Cardiac muscle cell (in vitro differentiated cells and primary cell): ENCODE results near the gene PGLYRP3. TPM values are rescaled to one million over a fixed set of nuclear protein-coding genes. Genes with fewer than 3 reads are reported as not detected.

Experiments used
- DNase-seq, 2 donors: peaks; one replicate each; pipeline versions ENCODE4 v3.0.0 to v3.0.0-alpha.2; 2010 to 2017; ENCODE audit warnings: low read depth in 1 of 2, low spot score in 1 of 2
- H3K27ac ChIP-seq: fragments of 200-600 bp; sonication (generic); 2 replicates; pipeline ENCODE4 v1.5.1; 2016
- H3K27me3 ChIP-seq: fragments of 200-600 bp; sonication (generic); 2 replicates; pipeline ENCODE4 v1.6.0; 2016; ENCODE audit warnings: control low read depth
- H3K36me3 ChIP-seq: fragments of 200-600 bp; sonication (generic); 2 replicates; pipeline ENCODE4 v1.5.1; 2016; ENCODE audit warnings: control low read depth
- H3K4me1 ChIP-seq: fragments of 200-600 bp; sonication (generic); 2 replicates; pipeline ENCODE4 v1.8.1; 2017; ENCODE audit warnings: low read depth, mild to moderate bottlenecking, mixed run types
- H3K4me3 ChIP-seq: fragments of 200-600 bp; sonication (generic); 2 replicates; pipeline ENCODE4 v1.5.1; 2016; ENCODE audit warnings: mild to moderate bottlenecking
- H3K9me3 ChIP-seq: fragments of 200-600 bp; sonication (generic); 2 replicates; pipeline ENCODE4 v1.5.1; 2017; ENCODE audit warnings: low read depth, mild to moderate bottlenecking, control low read depth
- CTCF ChIP-seq: IDR thresholded peaks from 2 replicates; pipeline ENCODE4 v1.5.1; 2012; ENCODE audit warnings: low read depth, mild to moderate bottlenecking, low read length
- polyA plus RNA-seq: library from polyadenylated mRNA; unstranded; fragments of >200 nt; fragmentation: Nextera tagmentation; extraction: Ambion mirVana; gene quantifications from 2 replicates; pipeline ENCODE4 v1.2.1, GENCODE V29; 2016
- total RNA-seq: library from RNA; depleted of rRNA; stranded (reverse); fragments of >200 nt; gene quantifications from 2 replicates; pipeline ENCODE4 v1.2.3, GENCODE V29; 2016

The PGLYRP3 gene
- total and polyA plus RNA-seq, 2 experiments from 2014 or later: not detected

- Histone ChIP-seq H3K27me3 (no peaks in the 10 kb centered on the region), H3K4me3 (no peak overlapping the region), H3K36me3 (no peaks in the 10 kb centered on the region), H3K27ac (no peak overlapping the region), H3K9me3 (no peaks in the 10 kb centered on the region), H3K4me1 (peaks cover 34% of the 10 kb centered on the region)
- no peak for DNase-seq
- no peak for TF ChIP-seq CTCF
Measured at GRCh38 chr1:153359241-153359640, 46.5 kb upstream of the PGLYRP3 start.

DNA sequence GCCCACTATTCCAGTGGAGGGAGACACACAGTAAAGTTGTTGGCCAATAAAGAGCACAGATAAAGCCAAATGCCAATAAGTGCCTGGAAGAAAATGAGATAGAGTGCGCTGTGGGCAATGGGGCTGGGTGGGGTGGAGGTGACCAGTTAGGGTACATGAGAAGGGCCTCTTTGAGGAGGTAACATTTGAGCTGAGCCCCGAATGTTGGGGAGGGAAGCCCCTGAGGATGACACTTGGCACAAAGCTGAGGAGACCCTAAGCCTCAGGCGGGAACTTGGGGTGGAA is 45.9 kb upstream of the PGLYRP3 start:
- Histone ChIP-seq H3K4me1 (peaks cover 34% of the 10 kb centered on the region), H3K36me3 (no peaks in the 10 kb centered on the region), H3K4me3 (no peak overlapping the region), H3K27me3 (no peaks in the 10 kb centered on the region), H3K27ac (no peak overlapping the region), H3K9me3 (no peaks in the 10 kb centered on the region)
- DNase-seq: no peak
- TF ChIP-seq CTCF: no peak

GRCh38 chr1:153357853-153358690 is 45.3 kb upstream of the PGLYRP3 start, which contains the start of gene S100A9:
TSS of gene S100A9 (plus strand) at chr1:153357854. CDS start at chr1:153358284, 430 bp downstream.
- H3K27ac ChIP-seq: no peak within 1 kb of the TSS
- no peaks in the 10 kb centered on the region for H3K9me3 ChIP-seq
- TF ChIP-seq CTCF: no peak
- H3K4me1 ChIP-seq: peaks cover 34% of the 10 kb centered on the region
- H3K27me3 ChIP-seq: no peaks in the 10 kb centered on the region
- H3K4me3 ChIP-seq: no peak within 1 kb of the TSS
- DNase-seq: no peak
- no peaks in the 10 kb centered on the region for H3K36me3 ChIP-seq

DNA sequence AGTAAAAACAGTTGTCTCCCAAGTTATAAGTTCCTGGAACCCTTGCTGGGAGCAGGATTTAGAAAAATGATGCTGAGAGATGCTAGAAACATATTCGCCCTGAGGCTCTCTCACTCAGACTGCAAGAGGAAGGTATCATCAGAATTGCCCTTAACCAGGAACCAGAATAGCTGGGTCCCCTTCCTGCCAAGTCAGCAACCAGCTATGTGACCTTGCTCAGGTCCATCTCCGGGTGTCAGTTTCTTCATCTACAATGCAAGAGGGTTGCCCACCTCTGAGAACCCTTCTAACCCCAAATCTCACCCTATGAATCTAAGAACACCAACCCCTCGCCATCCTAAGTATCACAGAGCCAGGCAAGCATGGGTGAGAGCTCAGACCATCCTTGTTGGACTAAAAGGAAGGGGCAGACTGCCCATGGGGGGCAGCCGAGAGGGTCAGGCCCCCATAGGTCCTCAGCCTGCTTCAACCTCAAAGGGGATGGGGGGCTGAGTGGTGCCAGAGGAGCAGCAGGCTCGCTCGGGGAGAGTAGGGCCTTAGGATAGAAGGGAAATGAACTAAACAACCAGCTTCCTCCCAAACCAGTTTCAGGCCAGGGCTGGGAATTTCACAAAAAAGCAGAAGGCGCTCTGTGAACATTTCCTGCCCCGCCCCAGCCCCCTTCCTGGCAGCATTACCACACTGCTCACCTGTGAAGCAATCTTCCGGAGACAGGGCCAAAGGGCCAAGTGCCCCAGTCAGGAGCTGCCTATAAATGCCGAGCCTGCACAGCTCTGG is 44.5 kb upstream of the PGLYRP3 start:
- no peak overlapping the region for H3K27ac ChIP-seq
- no peaks in the 10 kb centered on the region for H3K36me3 ChIP-seq

More for the DNA sequence above, 44.5 kb upstream of the PGLYRP3 start:
- Histone ChIP-seq H3K4me1 (peaks cover 27% of the 10 kb centered on the region), H3K4me3 (no peak overlapping the region), H3K9me3 (no peaks in the 10 kb centered on the region), H3K27me3 (no peaks in the 10 kb centered on the region)
- no peak for TF ChIP-seq CTCF
- no peak for DNase-seq
